Lower lobe of right lung (tissue), 2 donors: ENCODE results near the gene THAP6. TPM values are rescaled to one million over a fixed set of nuclear protein-coding genes. Genes with fewer than 3 reads are reported as not detected.
A peak's percentile ranks its signal among the peaks of the same experiment; 100 is the strongest.

ENCODE experiments used
- ATAC-seq, 2 donors: fragments of 200-7000 bp; cut with Tn5 transposase; one replicate each; pipeline ENCODE4 v1.9.1; 2020 to 2022; ENCODE audit warnings: mild to moderate bottlenecking in 2 of 2, moderate library complexity in 2 of 2
- DNase-seq: peaks from one replicate; pipeline ENCODE4 v3.0.0-alpha.2; 2020
- H3K27ac ChIP-seq: fragments of 200-600 bp; one replicate; pipeline ENCODE4 v1.8.0; 2022
- H3K27me3 ChIP-seq: fragments of 200-600 bp; one replicate; pipeline ENCODE4 v1.8.0; 2022; ENCODE audit warnings: low read depth
- H3K36me3 ChIP-seq: fragments of 200-600 bp; one replicate; pipeline ENCODE4 v1.8.0; 2022; ENCODE audit warnings: mild to moderate bottlenecking
- H3K4me1 ChIP-seq: fragments of 200-600 bp; one replicate; pipeline ENCODE4 v1.8.0; 2022
- H3K4me3 ChIP-seq: fragments of 200-600 bp; one replicate; pipeline ENCODE4 v1.8.0; 2022; ENCODE audit warnings: mild to moderate bottlenecking
- H3K9me3 ChIP-seq: fragments of 200-600 bp; one replicate; pipeline ENCODE4 v1.8.0; 2022
- CTCF ChIP-seq: fragments of 200-600 bp; IDR thresholded peaks from one replicate; pipeline ENCODE4 v1.8.0; 2022; ENCODE audit warnings: antibody characterized with exemption, mild to moderate bottlenecking
- intact Hi-C: fragments of 100-400 bp; cut with DNase I; formaldehyde crosslinking; loops from one replicate; pipeline ENCODE4 v1.11.0; 2022
- total RNA-seq: library from RNA; stranded (reverse); fragmentation: NEBNext Ultra II Directional; extraction: Animal tissue kit (Norgen Biotek cat#: 25700); gene quantifications from one replicate; pipeline ENCODE4 v1.2.1, GENCODE V29; 2021
- donor health status: DM: no; HTN: yes; CAD: no; lungs with severe emphysema.

THAP6 gene
- total RNA-seq, 1 donor from 2014 or later = 20.6 TPM

GRCh38 chr4:75555294-75556164 is 41.3 kb downstream of the THAP6 start, which contains the start of gene ODAPH:
TSS of gene ODAPH (plus strand) at chr4:75556066. CDS start at chr4:75556083, 17 bp downstream.
- H3K36me3 ChIP-seq = no peaks in the 10 kb centered on the region
- intact Hi-C loops = no loop called here
- H3K4me1 ChIP-seq = no peaks in the 10 kb centered on the region
- DNase-seq (no peak), ATAC-seq (peak in 1 of 2 donors; percentile 21)
- no peaks in the 10 kb centered on the region for H3K27me3 ChIP-seq
- no peaks in the 10 kb centered on the region for H3K9me3 ChIP-seq
- TF ChIP-seq CTCF = no peak
- no peak within 1 kb of the TSS for H3K4me3 ChIP-seq
- H3K27ac ChIP-seq = no peak within 1 kb of the TSS

GRCh38 chr4:75557696-75558095 is 43.4 kb downstream of the THAP6 start:
- no peak for DNase-seq
- Histone ChIP-seq H3K27me3 (no peaks in the 10 kb centered on the region), H3K36me3 (no peaks in the 10 kb centered on the region), H3K9me3 (no peaks in the 10 kb centered on the region), H3K4me3 (no peak overlapping the region), H3K27ac (no peak overlapping the region), H3K4me1 (no peaks in the 10 kb centered on the region)
- intact Hi-C loops = no loop called here
- TF ChIP-seq CTCF = no peak
- ATAC-seq = no peak

- Histone ChIP-seq H3K27me3 (no peaks in the 10 kb centered on the region), H3K4me1 (no peaks in the 10 kb centered on the region), H3K4me3 (no peak overlapping the region), H3K36me3 (no peaks in the 10 kb centered on the region), H3K27ac (no peak overlapping the region), H3K9me3 (no peaks in the 10 kb centered on the region)
- peak; percentile 84 to 91 for ATAC-seq
- no peak for DNase-seq
- TF ChIP-seq CTCF = no peak
- intact Hi-C loops = no loop called here
Observed at GRCh38 chr4:75561789-75562188, 47.5 kb downstream of the THAP6 start.

- Histone ChIP-seq H3K4me3 (no peak overlapping the region), H3K27me3 (no peaks in the 10 kb centered on the region), H3K9me3 (no peaks in the 10 kb centered on the region), H3K27ac (no peak overlapping the region), H3K36me3 (no peaks in the 10 kb centered on the region), H3K4me1 (no peaks in the 10 kb centered on the region)
- ATAC-seq = no peak
- DNase-seq = no peak
- no peak for TF ChIP-seq CTCF
- intact Hi-C loops = no loop called here
Observed at GRCh38 chr4:75564023-75564422, 49.8 kb downstream of the THAP6 start.

GRCh38 chr4:75565481-75565880 is 51.2 kb downstream of the THAP6 start:
- Histone ChIP-seq H3K36me3 (no peaks in the 10 kb centered on the region), H3K27me3 (no peaks in the 10 kb centered on the region), H3K9me3 (no peaks in the 10 kb centered on the region), H3K27ac (no peak overlapping the region), H3K4me3 (no peak overlapping the region), H3K4me1 (no peaks in the 10 kb centered on the region)
- DNase-seq (no peak), ATAC-seq (no peak)
- intact Hi-C loops = no loop called here
- TF ChIP-seq CTCF = no peak
